ENCODE measurements around the gene MIOS.

DNA sequence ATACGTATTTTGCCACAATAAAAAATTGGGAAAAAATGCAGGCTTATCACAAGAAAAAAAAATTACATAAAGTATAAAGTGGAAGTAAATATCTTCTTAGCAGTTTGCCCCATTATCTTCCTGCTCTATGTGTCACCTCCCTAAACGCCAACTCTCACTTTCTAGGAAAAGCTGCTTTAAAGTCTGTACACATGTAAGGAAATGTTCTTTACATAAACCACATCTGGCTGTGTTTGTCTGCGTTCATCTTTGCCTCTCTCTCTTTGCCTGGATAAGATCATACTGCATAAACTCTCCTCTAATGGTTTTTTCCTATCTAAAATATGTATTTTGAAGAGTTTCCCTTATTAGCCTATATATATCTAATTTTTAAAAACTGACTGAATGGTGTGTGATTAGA lies 50.9 kb downstream of the MIOS start:
- no peak for TF ChIP-seq MAFK (IDR thresholded peaks at IDR 0.05; ENCODE audit: low read length)
- TF ChIP-seq ZNF408 (CRISPR knock-in tag; IDR thresholded peaks at IDR 0.05; ENCODE audit: low read depth), result no peak
- no peak for TF ChIP-seq FIP1L1 (IDR thresholded peaks at IDR 0.05; ENCODE audit: low read depth, low read length, poor library complexity, severe bottlenecking)
- TF ChIP-seq POLR2A (conservative IDR thresholded peaks at IDR 0.05), result no peak

Data from K562 (cell line).